Stomach (tissue), 4 donors: ENCODE measurements around the gene LRP1B.

Source experiments
- EP300 ChIP-seq: sonication (generic); formaldehyde crosslinking; IDR thresholded peaks from one replicate; pipeline ENCODE4 v1.6.1; 2017; ENCODE audit warnings: antibody characterized with exemption
- POLR2A ChIP-seq, 4 donors: fragments of 450-650 bp; IDR thresholded peaks; one replicate each; pipeline ENCODE4 v1.6.1; 2016; ENCODE audit warnings: antibody characterized with exemption in 4 of 4, control low read depth in 2 of 4, mild to moderate bottlenecking in 1 of 4, moderate library complexity in 1 of 4

DNA sequence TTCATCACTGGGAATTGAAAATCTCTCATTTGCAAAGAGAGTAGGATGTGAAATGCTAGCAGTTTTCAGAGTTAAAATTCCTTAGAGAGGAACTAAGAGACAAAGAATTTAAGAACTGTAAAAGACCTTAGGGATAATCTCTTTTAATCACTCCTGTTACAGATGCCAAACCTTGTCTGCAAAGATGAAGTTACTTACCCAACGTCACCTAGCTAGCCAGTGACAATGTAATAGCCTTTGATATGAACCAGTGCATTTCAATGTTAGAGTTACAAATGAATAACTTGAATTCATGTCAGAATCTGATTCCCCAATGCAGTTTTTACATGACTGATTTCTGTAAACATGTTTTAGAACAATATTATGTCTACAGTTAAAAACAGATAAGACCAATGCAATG, 190.1 kb downstream of the LRP1B start:
- TF ChIP-seq POLR2A (IDR thresholded peaks at IDR 0.05) (no peak), EP300 (no peak)
